ENCODE data around the gene PALS2.

DNA sequence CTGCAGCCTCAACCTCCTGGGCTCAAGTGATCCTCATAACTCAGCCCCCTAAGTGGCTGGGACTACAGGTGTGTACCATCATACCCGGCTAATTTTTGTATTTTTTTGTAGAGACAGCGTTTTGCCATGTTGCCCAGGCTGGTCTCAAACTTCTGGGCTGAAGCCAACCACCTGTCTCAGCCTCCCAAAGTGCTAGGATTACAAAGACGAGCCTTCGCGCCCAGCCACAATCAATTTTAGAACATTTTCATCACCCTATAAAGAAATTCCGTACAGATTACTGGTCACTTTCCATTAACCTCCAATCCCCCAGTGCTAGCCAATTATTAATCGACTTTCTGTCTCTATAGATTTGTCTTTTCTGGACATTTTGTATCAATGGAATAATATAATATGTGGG lies 32.3 kb upstream of the PALS2 start:
- TF ChIP-seq NR3C1 (CRISPR knock-in tag; IDR thresholded peaks at IDR 0.05) = no peak
- TF ChIP-seq ZNF24 (IDR thresholded peaks at IDR 0.05) = no peak
- no peak for TF ChIP-seq DRAP1 (CRISPR knock-in tag; IDR thresholded peaks at IDR 0.05)
- TF ChIP-seq ZNF432 (CRISPR knock-in tag; IDR thresholded peaks at IDR 0.05; ENCODE audit: borderline replicate concordance) = no peak
